GM23338 (cell line): Measurements from ENCODE around the gene CCDC174. TPM values are rescaled to one million over a fixed set of nuclear protein-coding genes. Genes with fewer than 3 reads are reported as not detected.
"Not testable (repeated sequence)": the region's sequence is repeated elsewhere in the genome, so short reads cannot be mapped to it uniquely, and the experiment has no call there.

Source experiments
- ATAC-seq: fragments of 200-7000 bp; cut with Tn5 transposase; 3 replicates; pipeline ENCODE4 v1.9.1; 2020
- DNase-seq: peaks from one replicate; pipeline ENCODE4 v3.0.0-alpha.2; 2015; ENCODE audit warnings: low spot score
- H2AFZ ChIP-seq: fragments of 200-600 bp; sonication (generic); 2 replicates; pipeline ENCODE4 v1.8.0; 2016; ENCODE audit warnings: antibody characterized with exemption, mild to moderate bottlenecking, moderate library complexity
- H3F3A ChIP-seq: fragments of 200-600 bp; sonication (generic); replicated peaks from 2 replicates; pipeline ENCODE4 v1.8.0; 2017; ENCODE audit warnings: antibody characterized with exemption, mixed run types, low read depth
- H3K27ac ChIP-seq: fragments of 200-600 bp; sonication (generic); 2 replicates; pipeline ENCODE4 v1.6.1; 2016; ENCODE audit warnings: low read depth
- H3K27me3 ChIP-seq: fragments of 200-600 bp; sonication (generic); 2 replicates; pipeline ENCODE4 v1.8.0; 2016; ENCODE audit warnings: mild to moderate bottlenecking, mixed run types, moderate library complexity; ENCODE audit not compliant: insufficient read depth
- H3K36me3 ChIP-seq: fragments of 200-600 bp; sonication (generic); 2 replicates; pipeline ENCODE4 v1.8.0; 2016; ENCODE audit warnings: mild to moderate bottlenecking; ENCODE audit not compliant: insufficient read depth
- H3K4me1 ChIP-seq: fragments of 200-600 bp; sonication (generic); 2 replicates; pipeline ENCODE4 v1.8.0; 2016; ENCODE audit warnings: mild to moderate bottlenecking, moderate library complexity; ENCODE audit not compliant: insufficient read depth
- H3K4me2 ChIP-seq: fragments of 200-600 bp; sonication (generic); 2 replicates; pipeline ENCODE4 v1.7.1; 2017; ENCODE audit warnings: mixed run types
- H3K4me3 ChIP-seq: fragments of 200-600 bp; sonication (generic); 2 replicates; pipeline ENCODE4 v1.6.1; 2016; ENCODE audit warnings: mixed run types
- H3K79me2 ChIP-seq: fragments of 200-600 bp; sonication (generic); replicated peaks from 2 replicates; pipeline ENCODE4 v1.8.0; 2017; ENCODE audit warnings: mild to moderate bottlenecking; ENCODE audit not compliant: insufficient read depth
- H3K9me2 ChIP-seq: fragments of 200-600 bp; sonication (generic); 2 replicates; pipeline ENCODE4 v1.8.0; 2017; ENCODE audit not compliant: insufficient read depth
- H4K20me1 ChIP-seq: fragments of 200-600 bp; sonication (generic); replicated peaks from 2 replicates; pipeline ENCODE4 v1.8.0; 2017; ENCODE audit warnings: mild to moderate bottlenecking; ENCODE audit not compliant: insufficient read depth
- H3K27ac Mint-ChIP-seq: 2 replicates; pipeline ENCODE4 v1.8.0; 2020; ENCODE audit warnings: inconsistent platforms, mild to moderate bottlenecking, moderate library complexity, mixed read lengths
- H3K27me3 Mint-ChIP-seq: 3 replicates; pipeline ENCODE4 v1.8.0; 2022; ENCODE audit warnings: low read depth, mild to moderate bottlenecking, moderate library complexity, mixed read lengths, inconsistent platforms; ENCODE audit not compliant: insufficient read depth, poor library complexity
- H3K36me3 Mint-ChIP-seq: 3 replicates; pipeline ENCODE4 v1.8.0; 2021; ENCODE audit warnings: low read depth, mild to moderate bottlenecking, inconsistent platforms, moderate library complexity, mixed read lengths
- H3K4me1 Mint-ChIP-seq: 3 replicates; pipeline ENCODE4 v1.8.0; 2020; ENCODE audit warnings: mild to moderate bottlenecking, inconsistent platforms, mixed read lengths
- H3K4me3 Mint-ChIP-seq: 3 replicates; pipeline ENCODE4 v1.8.0; 2021; ENCODE audit warnings: moderate library complexity, mild to moderate bottlenecking, inconsistent platforms, mixed read lengths
- H3K9me3 Mint-ChIP-seq: 3 replicates; pipeline ENCODE4 v1.8.0; 2020; ENCODE audit warnings: moderate library complexity, mild to moderate bottlenecking, inconsistent platforms, mixed read lengths
- CREB1 ChIP-seq: fragments of 250-450 bp; sonication (Bioruptor Pico); IDR thresholded peaks from 2 replicates; pipeline ENCODE4 v1.5.0; 2020; ENCODE audit warnings: low read depth, mild to moderate bottlenecking, moderate library complexity
- EZH2 ChIP-seq: fragments of 200-600 bp; sonication (generic); IDR thresholded peaks from one replicate; pipeline ENCODE4 v1.8.0; 2017; ENCODE audit warnings: antibody characterized with exemption, mild to moderate bottlenecking, low read depth; ENCODE audit not compliant: unreplicated experiment
- EZH2phosphoT487 ChIP-seq: fragments of 200-600 bp; sonication (generic); IDR thresholded peaks from one replicate; pipeline ENCODE4 v1.8.1; 2018; ENCODE audit warnings: antibody characterized with exemption; ENCODE audit not compliant: unreplicated experiment
- JUNB ChIP-seq: IDR thresholded peaks from one replicate; pipeline ENCODE4 v1.6.1; 2016; ENCODE audit warnings: antibody characterized with exemption; ENCODE audit not compliant: unreplicated experiment
- NANOG ChIP-seq: IDR thresholded peaks from 2 replicates; pipeline ENCODE4 v1.6.1; 2016; ENCODE audit warnings: antibody characterized with exemption, borderline replicate concordance
- POLR2AphosphoS5 ChIP-seq: IDR thresholded peaks from 2 replicates; pipeline ENCODE4 v1.6.1; 2016; ENCODE audit warnings: antibody characterized with exemption, low read depth
- STAT1 ChIP-seq: IDR thresholded peaks from one replicate; pipeline ENCODE4 v1.6.1; 2016; ENCODE audit warnings: antibody characterized with exemption; ENCODE audit not compliant: unreplicated experiment
- ZNF114 ChIP-seq: fragments of 250-450 bp; sonication (Bioruptor Pico); IDR thresholded peaks from 2 replicates; pipeline ENCODE4 v1.5.0; 2020; ENCODE audit warnings: mild to moderate bottlenecking, moderate library complexity
- ZNF331 ChIP-seq: fragments of 250-450 bp; sonication (Bioruptor Pico); IDR thresholded peaks from 2 replicates; pipeline ENCODE4 v1.5.0; 2020; ENCODE audit warnings: low read depth, mild to moderate bottlenecking, moderate library complexity
- ZNF462 ChIP-seq: fragments of 250-450 bp; sonication (Bioruptor Pico); IDR thresholded peaks from 2 replicates; pipeline ENCODE4 v1.5.0; 2020; ENCODE audit warnings: mild to moderate bottlenecking, moderate library complexity
- polyA plus RNA-seq: library from polyadenylated mRNA; unstranded; fragments of >200 nt; fragmentation: Nextera tagmentation; extraction: Ambion mirVana; gene quantifications from 2 replicates; pipeline ENCODE4 v1.2.1, GENCODE V29; 2016
- total RNA-seq: library from RNA; depleted of rRNA; stranded (reverse); fragments of >200 nt; shearing (Covaris generic); gene quantifications from 2 replicates; pipeline ENCODE4 v1.2.3, GENCODE V29; 2014
- TF ChIP-seq, protein P1 (sequence below): IDR thresholded peaks from one replicate; pipeline ENCODE4 v1.6.1; 2018; ENCODE audit warnings: antibody characterized with exemption; ENCODE audit not compliant: unreplicated experiment

Gene CCDC174
- total and polyA plus RNA-seq, 2 experiments from 2014 or later, result 11.2 to 46.3 TPM

GRCh38 chr3:14650193-14650592 lies 1.4 kb upstream of the CCDC174 start:
- peaks cover 5% of the 10 kb centered on the region for H3K27me3 Mint-ChIP-seq
- Histone ChIP-seq H3F3A (no peaks in the 10 kb centered on the region), H3K4me1 (peaks cover 9% of the 10 kb centered on the region; the same call in 1 of the 2 replicates), H3K79me2 (peaks cover 18% of the 10 kb centered on the region), H3K27me3 (no peaks in the 10 kb centered on the region), H4K20me1 (0 out of 2 replicates have a peak, but pooled peaks cover 3% of the 10 kb centered on the region), H2AFZ (no peak overlapping the region), H3K36me3 (peaks cover 9% of the 10 kb centered on the region; the same call in 1 of the 2 replicates), H3K9me2 (0 out of 2 replicates have a peak, but pooled peaks cover 4% of the 10 kb centered on the region), H3K4me3 (no peak overlapping the region), H3K4me2 (0 out of 2 replicates have a peak overlapping the region, but pooled peaks have one; percentile 46), H3K27ac (no peak overlapping the region)
- H3K27ac Mint-ChIP-seq, result no peak overlapping the region
- H3K9me3 Mint-ChIP-seq, result peaks cover 2% of the 10 kb centered on the region; the same call in 1 of the 3 replicates
- peaks cover 6% of the 10 kb centered on the region for H3K36me3 Mint-ChIP-seq
- TF ChIP-seq STAT1 (no peak), ZNF331 (CRISPR knock-in tag) (no peak), EZH2phosphoT487 (no peak), CREB1 (CRISPR knock-in tag) (no peak), ZNF462 (CRISPR knock-in tag) (no peak), POLR2AphosphoS5 (no peak), EZH2 (no peak), ZNF114 (CRISPR knock-in tag) (no peak), JUNB (no peak), NANOG (no peak)
- TF ChIP-seq, protein P1, sequence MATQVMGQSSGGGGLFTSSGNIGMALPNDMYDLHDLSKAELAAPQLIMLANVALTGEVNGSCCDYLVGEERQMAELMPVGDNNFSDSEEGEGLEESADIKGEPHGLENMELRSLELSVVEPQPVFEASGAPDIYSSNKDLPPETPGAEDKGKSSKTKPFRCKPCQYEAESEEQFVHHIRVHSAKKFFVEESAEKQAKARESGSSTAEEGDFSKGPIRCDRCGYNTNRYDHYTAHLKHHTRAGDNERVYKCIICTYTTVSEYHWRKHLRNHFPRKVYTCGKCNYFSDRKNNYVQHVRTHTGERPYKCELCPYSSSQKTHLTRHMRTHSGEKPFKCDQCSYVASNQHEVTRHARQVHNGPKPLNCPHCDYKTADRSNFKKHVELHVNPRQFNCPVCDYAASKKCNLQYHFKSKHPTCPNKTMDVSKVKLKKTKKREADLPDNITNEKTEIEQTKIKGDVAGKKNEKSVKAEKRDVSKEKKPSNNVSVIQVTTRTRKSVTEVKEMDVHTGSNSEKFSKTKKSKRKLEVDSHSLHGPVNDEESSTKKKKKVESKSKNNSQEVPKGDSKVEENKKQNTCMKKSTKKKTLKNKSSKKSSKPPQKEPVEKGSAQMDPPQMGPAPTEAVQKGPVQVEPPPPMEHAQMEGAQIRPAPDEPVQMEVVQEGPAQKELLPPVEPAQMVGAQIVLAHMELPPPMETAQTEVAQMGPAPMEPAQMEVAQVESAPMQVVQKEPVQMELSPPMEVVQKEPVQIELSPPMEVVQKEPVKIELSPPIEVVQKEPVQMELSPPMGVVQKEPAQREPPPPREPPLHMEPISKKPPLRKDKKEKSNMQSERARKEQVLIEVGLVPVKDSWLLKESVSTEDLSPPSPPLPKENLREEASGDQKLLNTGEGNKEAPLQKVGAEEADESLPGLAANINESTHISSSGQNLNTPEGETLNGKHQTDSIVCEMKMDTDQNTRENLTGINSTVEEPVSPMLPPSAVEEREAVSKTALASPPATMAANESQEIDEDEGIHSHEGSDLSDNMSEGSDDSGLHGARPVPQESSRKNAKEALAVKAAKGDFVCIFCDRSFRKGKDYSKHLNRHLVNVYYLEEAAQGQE, result no peak
- H3K4me1 Mint-ChIP-seq, result peaks cover 5% of the 10 kb centered on the region; the same call in 2 of the 3 replicates
- DNase-seq (no peak), ATAC-seq (no peak)
- peak overlapping the region; percentile 97 for H3K4me3 Mint-ChIP-seq

GRCh38 chr3:14652360-14652907 lies 872 bp downstream of the CCDC174 start:
- not testable (repeated sequence) for H3K27ac ChIP-seq, H3F3A ChIP-seq, DNase-seq, ATAC-seq, H3K4me1 Mint-ChIP-seq, H3K27me3 Mint-ChIP-seq, H3K27me3 ChIP-seq, H3K4me1 ChIP-seq, H2AFZ ChIP-seq, H3K9me3 Mint-ChIP-seq, H3K9me2 ChIP-seq, H4K20me1 ChIP-seq
- peak overlapping the region; percentile 99 for H3K4me2 ChIP-seq
- Mint-ChIP-seq H3K36me3 (peaks cover 26% of the 10 kb centered on the region), H3K27ac (peak overlapping the region; percentile 99), H3K4me3 (peak overlapping the region; percentile 97)
- peaks cover 29% of the 10 kb centered on the region; the same call in 1 of the 2 replicates for H3K36me3 ChIP-seq
- peaks cover 18% of the 10 kb centered on the region for H3K79me2 ChIP-seq
- H3K4me3 ChIP-seq, result peak overlapping the region; percentile 66
